ENCODE data around the gene POPDC3. TPM values are rescaled to one million over a fixed set of nuclear protein-coding genes. Genes with fewer than 3 reads are reported as not detected.

POPDC3 gene
- total and polyA plus RNA-seq, 2 of the 4 experiments (the other 2 are of a cell fraction): 22.7 to 25.8 TPM

- Histone ChIP-seq H3K4me2 (ENCODE audit: low read depth, low read length) (no peak overlapping the region), H3K4ac (ENCODE audit: low read depth, low read length) (no peak overlapping the region), H3K14ac (replicated peaks; ENCODE audit: low read depth, low read length) (no peak overlapping the region), H4K8ac (ENCODE audit: low read depth in 2 of 2, low read length in 2 of 2) (no peak overlapping the region), H3K9me1 (ENCODE audit: insufficient read depth, low read length) (peaks cover 6% of the 10 kb centered on the region), H4K20me1 (ENCODE audit: insufficient read depth, low read length) (no peaks in the 10 kb centered on the region; the same call in 1 of the 2 replicates), H3K4me1 (ENCODE audit: control insufficient read depth, insufficient read depth, low read length) (no peaks in the 10 kb centered on the region), H2BK20ac (ENCODE audit: low read depth, low read length) (no peak overlapping the region), H4K91ac (ENCODE audit: insufficient read depth, low read depth, low read length) (no peak overlapping the region), H3K4me3 (ENCODE audit: insufficient read depth, low read depth, low read length) (no peak overlapping the region), H3K56ac (ENCODE audit: extremely low read depth, insufficient read depth, low read length) (no peak overlapping the region), H3K27me3 (ENCODE audit: control insufficient read depth, insufficient read depth, low read length) (no peaks in the 10 kb centered on the region), H2BK15ac (ENCODE audit: low read depth, low read length) (no peak overlapping the region), H2BK120ac (ENCODE audit: low read depth, low read length) (no peak overlapping the region), H4K5ac (ENCODE audit: low read depth, low read length) (no peak overlapping the region), H3K79me1 (ENCODE audit: low read depth in 1 of 2, low read length in 2 of 2) (no peaks in the 10 kb centered on the region; a peak in 1 of 4 replicates), H3K9ac (ENCODE audit: low read depth, low read length) (no peak overlapping the region), H3K27ac (ENCODE audit: insufficient read depth, low read length) (no peak overlapping the region), H2AK5ac (ENCODE audit: low read depth, low read length) (no peak overlapping the region), H2BK5ac (ENCODE audit: low read depth, low read length, poor library complexity, severe bottlenecking) (no peak overlapping the region), H2AK9ac (replicated peaks; ENCODE audit: low read depth, low read length, poor library complexity) (no peak overlapping the region), H3K9me3 (ENCODE audit: control insufficient read depth, insufficient read depth, low read length) (no peaks in the 10 kb centered on the region), H3K18ac (ENCODE audit: low read depth, low read length) (no peak overlapping the region), H3K36me3 (ENCODE audit: control insufficient read depth, insufficient read depth, low read length) (peaks cover 6% of the 10 kb centered on the region; the same call in 1 of the 2 replicates), H3K23ac (ENCODE audit: low read depth, low read length) (no peak overlapping the region), H2AFZ (replicated peaks; ENCODE audit: low read length, poor library complexity) (no peak overlapping the region)
- POLR2A ChIA-PET (ENCODE audit: unreplicated experiment): no interaction called here
- TF ChIP-seq RCOR1 (IDR thresholded peaks at IDR 0.05; ENCODE audit: insufficient replicate concordance, low read length) (no peak), BHLHE40 (IDR thresholded peaks at IDR 0.05; ENCODE audit: low read depth, low read length) (no peak)
- ATAC-seq (ENCODE audit: low read depth) (no peak), DNase-seq (no peak)
- BruUV-seq (replicated peaks): no TSS peak
- intact Hi-C loops (cut with micrococcal nuclease): no loop called here
- in situ Hi-C loops (cut with MboI; ENCODE audit: low sequenced_read_pairs): no loop called here
- WGBS, 2 experiments (ENCODE audit: extremely low coverage in 2 of 2, insufficient read length in 1 of 2): 40% methylated on average over 1 of the region's 5 CpGs; no CpG with 5 or more reads in 1 of the 2 experiments
- CTCF ChIA-PET: interaction anchor here (1.3 kb wide), 1 partner anchor 19 kb away, joined by 3 read pairs; no protein-coding TSS in a partner anchor
- dilution Hi-C loops (cut with HindIII; ENCODE audit: low sequenced_read_pairs, unreplicated experiment): no loop called here
These were observed 63.7 kb downstream of the POPDC3 start for GRCh38 chr6:105116150-105116549.

Measured in IMR-90 (cell line).